Myocyte (in vitro differentiated cells): Measurements from ENCODE around the gene FAM222A. TPM values are rescaled to one million over a fixed set of nuclear protein-coding genes. Genes with fewer than 3 reads are reported as not detected.

ENCODE experiments used
- DNase-seq: peaks from one replicate; pipeline ENCODE4 v3.0.0-alpha.2; 2012; ENCODE audit warnings: low read depth
- polyA plus RNA-seq: library from polyadenylated mRNA; unstranded; fragments of >200 nt; gene quantifications from one replicate; pipeline ENCODE4 v1.2.1, GENCODE V29; 2012; ENCODE audit warnings: missing spikeins
- total RNA-seq: library from RNA; depleted of rRNA; stranded (reverse); fragments of >200 nt; gene quantifications from 2 replicates; pipeline ENCODE4 v1.2.3, GENCODE V29; 2014

Gene FAM222A
- 5.7 and 9.1 TPM in 2 replicates for total RNA-seq
- polyA plus RNA-seq = 1.9 TPM

GRCh38 chr12:109713187-109714070, at the start of gene FAM222A:
Gene FAM222A (plus strand): TSS chr12:109713825. CDS start chr12:109744147, 30,322 bp downstream.
- DNase-seq = peak; percentile 96

GRCh38 chr12:109664402-109664801, 49.2 kb upstream of the FAM222A start:
- DNase-seq = no peak

GRCh38 chr12:109666068-109666467, 47.6 kb upstream of the FAM222A start:
- no peak for DNase-seq

- no peak for DNase-seq
Observed at GRCh38 chr12:109670731-109671130, 42.9 kb upstream of the FAM222A start.

- DNase-seq = no peak
Observed at GRCh38 chr12:109671502-109671901, 42.1 kb upstream of the FAM222A start.

GRCh38 chr12:109673379-109673778, 40.2 kb upstream of the FAM222A start:
- DNase-seq = no peak

GRCh38 chr12:109673884-109674283, 39.7 kb upstream of the FAM222A start:
- no peak for DNase-seq

- no peak for DNase-seq
Observed at GRCh38 chr12:109675411-109675810, 38.2 kb upstream of the FAM222A start.

GRCh38 chr12:109677279-109677691, 36.3 kb upstream of the FAM222A start:
- no peak for DNase-seq

GRCh38 chr12:109678719-109679118, 34.9 kb upstream of the FAM222A start:
- DNase-seq = no peak

- no peak for DNase-seq
Observed at GRCh38 chr12:109679501-109680263, 33.9 kb upstream of the FAM222A start.

GRCh38 chr12:109680264-109681005, 33.2 kb upstream of the FAM222A start:
- no peak for DNase-seq

GRCh38 chr12:109681986-109682707, 31.5 kb upstream of the FAM222A start:
- DNase-seq = no peak

GRCh38 chr12:109682708-109683060, 30.9 kb upstream of the FAM222A start:
- DNase-seq = no peak

GRCh38 chr12:109683316-109683715, 30.3 kb upstream of the FAM222A start:
- no peak for DNase-seq

GRCh38 chr12:109685574-109686447, 27.8 kb upstream of the FAM222A start:
- peak; percentile 13 for DNase-seq

GRCh38 chr12:109686523-109686922, 27.1 kb upstream of the FAM222A start:
- no peak for DNase-seq

- DNase-seq = no peak
Observed at GRCh38 chr12:109687250-109687649, 26.4 kb upstream of the FAM222A start.

- no peak for DNase-seq
Observed at GRCh38 chr12:109689426-109689825, 24.2 kb upstream of the FAM222A start.

- DNase-seq = no peak
Observed at GRCh38 chr12:109693160-109693559, 20.5 kb upstream of the FAM222A start.
